ENCODE results near the gene WDPCP. TPM values are rescaled to one million over a fixed set of nuclear protein-coding genes. Genes with fewer than 3 reads are reported as not detected.

Gene WDPCP
- total and polyA plus RNA-seq, 2 experiments from 2014 or later = 8.8 to 20.4 TPM

- TF ChIP-seq ZNF462 (CRISPR knock-in tag; IDR thresholded peaks at IDR 0.05) = no peak
- no peak for TF ChIP-seq ETS1 (IDR thresholded peaks at IDR 0.05)
- TF ChIP-seq NANOG (IDR thresholded peaks at IDR 0.05; ENCODE audit: borderline replicate concordance) = no peak
- no peak for TF ChIP-seq CTCF (conservative IDR thresholded peaks at IDR 0.05; ENCODE audit: low read depth in 2 of 2)
Measured at GRCh38 chr2:63538390-63538789, 49.9 kb downstream of the WDPCP start (continued).

- H3K9me2 ChIP-seq (ENCODE audit: insufficient read depth) = no peaks in the 10 kb centered on the region
- H3K27ac Mint-ChIP-seq = no peak overlapping the region
- no peak for TF ChIP-seq NANOG (IDR thresholded peaks at IDR 0.05; ENCODE audit: borderline replicate concordance)
- no peak for TF ChIP-seq ETS1 (IDR thresholded peaks at IDR 0.05)
- TF ChIP-seq ZNF114 (CRISPR knock-in tag; IDR thresholded peaks at IDR 0.05) = no peak
- no peak for TF ChIP-seq POLR2AphosphoS5 (IDR thresholded peaks at IDR 0.05; ENCODE audit: low read depth)
- TF ChIP-seq STAT1 (IDR thresholded peaks at IDR 0.05; ENCODE audit: unreplicated experiment) = no peak
- TF ChIP-seq EZH2 (IDR thresholded peaks at IDR 0.05; ENCODE audit: low read depth, unreplicated experiment) = no peak
- TF ChIP-seq REST (IDR thresholded peaks at IDR 0.05; ENCODE audit: unreplicated experiment) = no peak
Measured at GRCh38 chr2:63537306-63537705, 51.0 kb downstream of the WDPCP start.

More at GRCh38 chr2:63537306-63537705, 51.0 kb downstream of the WDPCP start:
- Histone ChIP-seq H3K4me2 (no peak overlapping the region), H3K27ac (ENCODE audit: low read depth) (no peak overlapping the region), H3K79me2 (replicated peaks; ENCODE audit: insufficient read depth) (peaks cover 4% of the 10 kb centered on the region; the same call in 1 of the 2 replicates), H3K36me3 (ENCODE audit: insufficient read depth) (no peaks in the 10 kb centered on the region), H3F3A (replicated peaks; ENCODE audit: low read depth) (no peaks in the 10 kb centered on the region), H4K20me1 (replicated peaks; ENCODE audit: insufficient read depth) (no peaks in the 10 kb centered on the region), H2AFZ (no peak overlapping the region), H3K27me3 (ENCODE audit: insufficient read depth) (no peaks in the 10 kb centered on the region), H3K4me3 (no peak overlapping the region), H3K4me1 (ENCODE audit: insufficient read depth) (no peaks in the 10 kb centered on the region)
- Mint-ChIP-seq H3K36me3 (ENCODE audit: low read depth) (peaks cover 26% of the 10 kb centered on the region), H3K27me3 (ENCODE audit: insufficient read depth, low read depth, poor library complexity) (peaks cover 7% of the 10 kb centered on the region), H3K4me1 (no peaks in the 10 kb centered on the region), H3K4me3 (no peak overlapping the region), H3K9me3 (peaks cover 30% of the 10 kb centered on the region)
- ATAC-seq = no peak
- DNase-seq (ENCODE audit: low spot score) = no peak
